Activated CD8-positive, alpha-beta memory T cell treated with anti-CD3 and anti-CD28 coated beads, Interleukin-2, amount 50 U/mL, for 4 hours (primary cell): ENCODE results near the gene LMO1.

Experiments used
- DNase-seq: peaks from one replicate; pipeline ENCODE4 v3.0.0-alpha.2; 2020

LMO1 gene

GRCh38 chr11:8263769-8264410 lies at the start of gene LMO1:
LMO1 (minus strand) TSS chr11:8263878; CDS start chr11:8263362, 516 bp downstream.
- DNase-seq, result peak; percentile 68

- no peak for DNase-seq
These were observed 49.3 kb upstream of the LMO1 start for GRCh38 chr11:8312986-8313385.

GRCh38 chr11:8311366-8311765 lies 47.7 kb upstream of the LMO1 start:
- DNase-seq, result no peak

GRCh38 chr11:8310743-8311298 lies 47.1 kb upstream of the LMO1 start:
- no peak for DNase-seq

- DNase-seq, result no peak
These were observed 46.2 kb upstream of the LMO1 start for GRCh38 chr11:8309862-8310261.

GRCh38 chr11:8309311-8309710 lies 45.6 kb upstream of the LMO1 start:
- no peak for DNase-seq

- DNase-seq, result no peak
These were observed 43.9 kb upstream of the LMO1 start for GRCh38 chr11:8307601-8308000.

- no peak for DNase-seq
These were observed 37.9 kb upstream of the LMO1 start for GRCh38 chr11:8301622-8302021.

GRCh38 chr11:8298801-8299786 lies 35.4 kb upstream of the LMO1 start:
- DNase-seq, result no peak

GRCh38 chr11:8297781-8298440 lies 34.2 kb upstream of the LMO1 start:
- no peak for DNase-seq

GRCh38 chr11:8296872-8297271 lies 33.2 kb upstream of the LMO1 start:
- no peak for DNase-seq

GRCh38 chr11:8296038-8296649 lies 32.5 kb upstream of the LMO1 start:
- no peak for DNase-seq

- no peak for DNase-seq
These were observed 30.7 kb upstream of the LMO1 start for GRCh38 chr11:8294251-8294935.

GRCh38 chr11:8293171-8293570 lies 29.5 kb upstream of the LMO1 start:
- no peak for DNase-seq

GRCh38 chr11:8292351-8292750 lies 28.7 kb upstream of the LMO1 start:
- no peak for DNase-seq

- DNase-seq, result no peak
These were observed 28.0 kb upstream of the LMO1 start for GRCh38 chr11:8291421-8292350.

- no peak for DNase-seq
These were observed 26.6 kb upstream of the LMO1 start for GRCh38 chr11:8290081-8290810.

GRCh38 chr11:8289492-8289918 lies 25.8 kb upstream of the LMO1 start:
- DNase-seq, result no peak

- DNase-seq, result no peak
These were observed 25.3 kb upstream of the LMO1 start for GRCh38 chr11:8288824-8289491.
